H1 (cell line): ENCODE data around the gene NMRK2. TPM values are rescaled to one million over a fixed set of nuclear protein-coding genes. Genes with fewer than 3 reads are reported as not detected.

Source experiments
- CREB1 ChIP-seq: IDR thresholded peaks from 2 replicates; pipeline ENCODE4 v1.6.1; 2012; ENCODE audit warnings: inconsistent platforms
- CTBP2 ChIP-seq: IDR thresholded peaks from 2 replicates; pipeline ENCODE4 v1.7.0; 2011; ENCODE audit warnings: borderline replicate concordance, mild to moderate bottlenecking, moderate library complexity, mixed read lengths, low read length; ENCODE audit not compliant: insufficient read depth, insufficient read length
- GABPA ChIP-seq: IDR thresholded peaks from 2 replicates; pipeline ENCODE4 v1.6.1; 2011; ENCODE audit warnings: mild to moderate bottlenecking, low read length, moderate library complexity, borderline replicate concordance; ENCODE audit not compliant: insufficient read depth
- TAF1 ChIP-seq: IDR thresholded peaks from 2 replicates; pipeline ENCODE4 v1.6.1; 2011; ENCODE audit warnings: mild to moderate bottlenecking, low read depth, low read length
- TBP ChIP-seq: IDR thresholded peaks from 2 replicates; pipeline ENCODE4 v1.6.1; 2011; ENCODE audit warnings: low read depth, low read length, improper control_type of control experiment
- polyA plus RNA-seq, 7 experiments: library from polyadenylated mRNA; depleted of rRNA in 3 of 7; stranded (reverse) in 5 of 7; unstranded in 2 of 7; fragments of >200 nt in 5 of 7; fragments of 200-250 nt in 2 of 7; gene quantifications; 1 replicate in 5 of 7; 2 replicates in 1 of 7; 4 replicates in 1 of 7; pipeline versions ENCODE4 v1.2.1 to v1.2.3, GENCODE V29; 2011 to 2013; ENCODE audit warnings: missing spikeins in 2 of 7, mixed read lengths in 2 of 7
- total RNA-seq: library from RNA; stranded (reverse); fragmentation: NEBNext Ultra II Directional; extraction: Animal tissue kit (Norgen Biotek cat#: 25700); gene quantifications from 2 replicates; pipeline ENCODE4 v1.2.1, GENCODE V29; 2021
- TF ChIP-seq, protein P1 (sequence below): IDR thresholded peaks from 2 replicates; pipeline ENCODE4 v1.6.1; 2012; ENCODE audit warnings: low read length, inconsistent platforms

The NMRK2 gene
- total and polyA plus RNA-seq, 2 of the 8 experiments (the other 6 are each of a cell fraction or from before 2014, with no cell fraction given), result 87.4 to 206 TPM

DNA sequence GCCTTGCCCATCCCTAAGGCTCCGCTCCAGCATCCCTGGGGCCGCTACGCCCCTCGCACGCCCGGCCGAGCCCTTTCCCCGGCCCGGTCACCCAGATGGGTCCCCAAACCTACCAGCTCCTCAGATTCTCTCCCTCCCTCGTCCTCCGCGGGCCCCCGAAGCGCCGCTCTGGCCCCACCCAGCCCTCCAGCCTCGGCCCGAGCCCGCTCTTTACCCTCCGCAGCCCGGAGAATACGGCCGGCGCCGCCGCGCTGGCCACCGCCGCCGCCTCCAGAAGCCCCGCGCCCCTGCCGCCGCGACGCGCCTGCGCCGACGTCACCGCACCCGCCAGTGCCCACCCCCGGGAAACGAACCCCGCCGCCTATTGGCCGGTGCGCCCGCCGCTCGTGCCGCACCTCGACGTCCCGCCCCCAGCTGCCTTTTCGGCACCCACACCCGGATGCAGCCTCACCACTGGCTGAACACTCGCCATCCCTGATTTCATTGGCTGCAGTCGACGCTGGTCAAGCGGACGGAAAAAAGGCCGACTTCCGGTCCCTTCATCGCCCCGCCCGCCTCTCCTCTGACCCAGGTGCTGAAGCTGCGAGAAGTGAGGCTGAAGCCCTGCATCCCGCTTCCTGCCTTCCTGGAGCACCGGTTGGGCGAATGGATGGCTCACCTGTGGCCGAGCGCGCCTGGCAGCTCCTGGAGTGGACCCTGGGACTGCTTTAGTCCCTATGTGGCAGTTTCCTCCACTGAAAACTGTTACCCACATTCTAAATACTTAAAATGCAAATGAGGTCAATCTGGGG, 38.1 kb downstream of the NMRK2 start, which contains the start of gene DAPK3 (continued):
- TF ChIP-seq CTBP2 (peak; percentile 53), TAF1 (peak; percentile 79), TBP (peak; percentile 68), CREB1 (peak; percentile 92), GABPA (peak; percentile 93; the same call in 1 of the 2 replicates)
- TF ChIP-seq, protein P1, sequence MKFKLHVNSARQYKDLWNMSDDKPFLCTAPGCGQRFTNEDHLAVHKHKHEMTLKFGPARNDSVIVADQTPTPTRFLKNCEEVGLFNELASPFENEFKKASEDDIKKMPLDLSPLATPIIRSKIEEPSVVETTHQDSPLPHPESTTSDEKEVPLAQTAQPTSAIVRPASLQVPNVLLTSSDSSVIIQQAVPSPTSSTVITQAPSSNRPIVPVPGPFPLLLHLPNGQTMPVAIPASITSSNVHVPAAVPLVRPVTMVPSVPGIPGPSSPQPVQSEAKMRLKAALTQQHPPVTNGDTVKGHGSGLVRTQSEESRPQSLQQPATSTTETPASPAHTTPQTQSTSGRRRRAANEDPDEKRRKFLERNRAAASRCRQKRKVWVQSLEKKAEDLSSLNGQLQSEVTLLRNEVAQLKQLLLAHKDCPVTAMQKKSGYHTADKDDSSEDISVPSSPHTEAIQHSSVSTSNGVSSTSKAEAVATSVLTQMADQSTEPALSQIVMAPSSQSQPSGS, result 0 out of 2 replicates have a peak, but pooled peaks have one; percentile 19
